NCI-H82 (cell line): ENCODE measurements around the gene AGBL3.

Source experiments
- DNase-seq: peaks from one replicate; lab custom pipeline; 2025; lab: John Stamatoyannopoulos, UW

The AGBL3 gene

GRCh38 chr7:135147899-135148721, 161.8 kb downstream of the AGBL3 start, which contains the start of gene TMEM140:
TSS of gene TMEM140 (plus strand) at chr7:135148072. CDS start at chr7:135164442, 16,370 bp downstream.
- DNase-seq, result no peak

DNA sequence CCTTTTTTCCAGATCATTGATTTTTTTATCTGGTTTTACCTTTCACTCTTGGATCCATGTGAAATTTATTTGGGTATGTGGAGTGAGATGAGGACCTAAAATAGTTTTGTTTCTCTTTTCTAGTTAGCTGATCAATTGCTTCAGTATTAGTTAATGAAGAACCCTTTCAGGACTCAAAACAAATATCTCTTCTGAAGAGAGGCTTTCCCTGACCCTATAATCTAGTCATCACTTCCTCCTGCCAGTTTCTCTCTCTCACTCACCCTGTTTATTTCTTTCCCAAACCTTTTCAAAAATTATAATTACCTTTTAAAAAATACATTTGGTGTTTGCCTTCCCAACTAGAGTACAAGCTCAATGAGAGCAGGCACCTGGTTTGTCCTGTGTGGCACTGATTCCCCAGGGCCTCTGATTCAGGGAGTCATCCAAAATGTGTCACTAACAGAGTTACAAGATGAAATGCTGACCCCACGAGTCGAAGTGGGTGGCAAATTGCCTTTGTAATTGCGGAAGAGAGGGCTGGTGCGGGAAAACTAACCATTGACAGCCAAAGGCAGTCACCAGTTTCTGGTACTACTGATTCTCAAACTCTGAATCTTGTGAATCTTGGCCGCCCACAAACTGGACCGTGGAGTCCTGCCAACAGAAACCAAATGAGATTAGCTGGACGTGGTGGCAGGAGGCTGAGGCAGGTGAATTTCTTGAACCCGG, 163.9 kb downstream of the AGBL3 start:
- no peak for DNase-seq

GRCh38 chr7:135151132-135151531, 164.8 kb downstream of the AGBL3 start:
- no peak for DNase-seq

DNA sequence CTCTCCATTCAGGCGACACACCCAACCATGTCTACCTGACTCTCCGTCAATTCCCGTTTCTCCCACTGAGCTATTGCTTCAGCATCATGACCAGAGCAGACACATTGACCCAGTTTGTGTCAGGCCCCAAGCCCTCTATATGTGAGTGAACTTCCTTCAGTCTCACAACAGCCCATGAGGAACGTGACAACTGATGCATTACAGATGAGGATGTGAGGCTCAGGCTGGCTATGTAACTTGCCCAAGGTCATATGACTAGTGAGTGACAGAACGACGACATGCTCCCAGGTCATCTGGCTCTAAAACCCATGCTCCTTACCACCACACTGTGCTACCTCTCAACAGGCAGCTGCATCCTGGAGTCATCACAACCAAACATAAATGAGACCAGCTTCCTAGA, 165.2 kb downstream of the AGBL3 start:
- no peak for DNase-seq

GRCh38 chr7:135152442-135152841, 166.1 kb downstream of the AGBL3 start:
- no peak for DNase-seq

- DNase-seq, result no peak
These were observed 168.4 kb downstream of the AGBL3 start for GRCh38 chr7:135154734-135155133.

GRCh38 chr7:135156290-135156689, 170.0 kb downstream of the AGBL3 start:
- DNase-seq, result no peak

DNA sequence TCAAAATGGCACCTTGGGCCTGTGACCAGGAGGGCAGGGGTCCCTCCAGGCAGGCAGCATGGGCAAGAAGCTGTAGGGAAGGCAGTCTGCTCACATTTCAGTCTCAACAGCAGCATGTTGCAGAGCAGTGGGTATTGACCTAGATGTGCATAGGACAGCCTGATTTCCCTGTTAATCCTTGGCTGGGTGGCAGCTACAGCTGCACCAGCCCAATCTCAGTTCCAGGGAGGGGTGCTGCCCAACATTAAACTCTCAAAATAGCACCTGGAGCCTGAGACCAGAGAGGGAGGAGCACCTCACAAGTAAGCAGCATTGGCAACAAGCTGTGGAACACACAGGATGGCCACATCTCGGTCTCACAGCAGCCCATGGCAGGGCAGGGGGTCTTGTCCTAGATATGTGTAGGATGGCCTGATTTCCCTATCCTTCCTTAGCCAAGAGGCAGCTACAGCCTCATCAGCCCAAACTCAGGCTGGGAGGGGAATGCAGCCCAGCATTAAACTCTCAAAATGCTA, 171.9 kb downstream of the AGBL3 start:
- DNase-seq, result no peak

GRCh38 chr7:135158874-135159273, 172.6 kb downstream of the AGBL3 start:
- DNase-seq, result no peak

GRCh38 chr7:135159359-135160085, 173.2 kb downstream of the AGBL3 start:
- no peak for DNase-seq

DNA sequence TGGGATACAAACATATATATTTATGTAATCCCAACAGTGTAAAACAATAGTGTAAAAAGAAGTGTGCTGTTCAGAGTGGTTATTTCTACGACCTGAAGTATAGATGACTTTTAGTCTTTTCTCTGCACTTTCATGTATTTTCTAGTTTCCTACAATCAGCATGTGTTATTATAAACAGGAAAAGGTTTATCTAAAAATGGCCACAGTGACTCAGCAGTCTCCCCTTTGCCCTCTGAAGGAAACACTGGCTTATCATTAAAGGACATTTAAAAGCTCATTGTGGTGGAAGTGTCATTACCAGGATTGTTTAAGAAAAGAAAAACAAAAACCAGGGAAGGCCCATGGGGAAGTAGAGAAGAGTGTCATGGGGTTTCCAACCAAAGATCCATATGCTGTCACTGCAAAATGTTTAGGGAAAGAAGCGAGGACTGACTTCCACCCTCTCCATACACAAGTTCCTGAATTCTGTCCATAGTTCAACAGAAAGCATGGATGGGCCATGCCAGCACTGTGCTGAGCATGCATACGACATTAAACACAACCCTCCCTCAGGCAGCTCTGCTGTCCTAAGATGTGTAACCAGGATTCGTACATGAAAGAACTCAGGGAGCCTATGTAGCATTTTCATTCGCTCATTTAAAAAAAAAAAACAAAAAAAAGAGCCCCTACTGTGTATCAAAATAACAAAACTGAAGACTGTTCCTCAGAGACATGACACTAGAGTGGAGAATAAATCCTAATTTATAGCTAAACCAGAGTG, 174.0 kb downstream of the AGBL3 start:
- no peak for DNase-seq

GRCh38 chr7:135160858-135161653, 174.7 kb downstream of the AGBL3 start:
- no peak for DNase-seq

GRCh38 chr7:135161669-135162068, 175.4 kb downstream of the AGBL3 start:
- no peak for DNase-seq

GRCh38 chr7:135162382-135163001, 176.2 kb downstream of the AGBL3 start:
- no peak for DNase-seq

DNA sequence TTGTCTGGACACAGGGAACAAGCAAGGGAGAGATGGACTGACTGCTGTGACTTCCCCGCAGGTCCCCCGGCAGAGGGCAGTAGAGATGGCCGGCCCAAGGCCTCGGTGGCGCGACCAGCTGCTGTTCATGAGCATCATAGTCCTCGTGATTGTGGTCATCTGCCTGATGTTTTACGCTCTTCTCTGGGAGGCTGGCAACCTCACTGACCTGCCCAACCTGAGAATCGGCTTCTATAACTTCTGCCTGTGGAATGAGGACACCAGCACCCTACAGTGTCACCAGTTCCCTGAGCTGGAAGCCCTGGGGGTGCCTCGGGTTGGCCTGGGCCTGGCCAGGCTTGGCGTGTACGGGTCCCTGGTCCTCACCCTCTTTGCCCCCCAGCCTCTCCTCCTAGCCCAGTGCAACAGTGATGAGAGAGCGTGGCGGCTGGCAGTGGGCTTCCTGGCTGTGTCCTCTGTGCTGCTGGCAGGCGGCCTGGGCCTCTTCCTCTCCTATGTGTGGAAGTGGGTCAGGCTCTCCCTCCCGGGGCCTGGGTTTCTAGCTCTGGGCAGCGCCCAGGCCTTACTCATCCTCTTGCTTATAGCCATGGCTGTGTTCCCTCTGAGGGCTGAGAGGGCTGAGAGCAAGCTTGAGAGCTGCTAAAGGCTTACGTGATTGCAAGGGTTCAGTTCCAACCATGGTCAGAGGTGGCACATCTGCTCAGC, 178.2 kb downstream of the AGBL3 start:
- DNase-seq, result no peak

- DNase-seq, result no peak
These were observed 179.6 kb downstream of the AGBL3 start for GRCh38 chr7:135165862-135166261.

DNA sequence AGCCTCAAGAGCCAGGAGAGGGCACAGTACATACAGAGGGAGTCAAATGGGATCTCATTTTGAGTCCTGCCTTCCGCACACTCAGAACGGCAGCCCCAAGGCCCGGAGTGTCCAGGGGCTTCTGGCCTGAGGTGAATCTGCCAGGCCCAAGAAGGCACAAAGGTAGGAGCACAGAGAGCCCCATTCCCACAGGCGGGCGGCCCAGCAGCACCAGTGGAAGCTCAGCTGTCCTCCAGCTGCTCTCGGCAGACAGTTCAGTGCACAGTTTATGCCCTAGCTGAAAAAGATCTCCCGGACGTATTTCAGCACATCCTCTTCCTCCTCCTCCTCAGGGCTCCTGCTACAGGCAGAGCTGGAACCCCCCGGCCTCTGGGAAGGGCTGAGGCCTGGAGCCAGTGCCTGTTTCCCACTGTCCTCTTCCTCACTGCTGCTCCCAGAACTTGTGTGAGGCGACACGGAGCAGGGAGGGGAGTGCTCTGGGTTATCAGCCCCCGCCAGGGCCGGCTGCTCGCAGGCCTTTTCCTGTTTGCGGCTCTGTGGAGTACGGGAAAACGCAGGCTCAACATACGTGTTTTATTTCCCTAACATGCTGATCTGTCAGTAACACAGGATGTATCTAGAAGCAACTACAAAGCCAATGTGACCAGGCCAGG, 180.2 kb downstream of the AGBL3 start:
- DNase-seq, result no peak

DNA sequence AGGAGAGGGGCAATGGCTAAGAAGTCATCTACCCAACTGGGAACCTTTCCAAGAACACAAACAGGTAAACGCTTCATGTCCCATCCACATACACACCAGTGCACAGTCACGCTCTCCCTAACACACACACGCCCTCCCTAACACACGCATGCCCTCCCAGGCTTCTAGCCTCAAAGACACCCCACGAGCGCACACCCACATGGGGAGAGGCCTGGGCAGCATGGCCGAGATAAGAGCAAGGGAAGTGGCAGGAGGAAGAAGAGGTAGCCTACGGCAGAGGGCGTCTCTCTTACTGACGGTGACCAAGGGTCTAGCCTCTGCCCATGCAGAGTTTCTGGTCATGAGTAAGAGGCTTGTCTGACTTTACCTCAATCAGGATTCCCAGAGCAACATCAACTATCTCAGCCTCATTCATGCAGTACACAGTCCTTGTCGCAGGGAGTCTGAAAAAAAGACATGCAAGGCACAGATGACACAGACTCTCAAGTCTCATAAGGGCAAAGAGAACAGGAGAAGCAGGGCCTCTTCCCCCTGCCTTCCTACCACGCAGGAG, 181.1 kb downstream of the AGBL3 start:
- DNase-seq, result no peak

- no peak for DNase-seq
These were observed 181.7 kb downstream of the AGBL3 start for GRCh38 chr7:135168001-135168400.
